HG03469 (cell line): ENCODE data around the gene SOWAHA.

Experiments
- ATAC-seq: cut with Tn5 transposase; IDR thresholded peaks from one replicate; pipeline ENCODE4 v1.9.1; 2021; ENCODE audit warnings: mild to moderate bottlenecking, moderate library complexity, moderate number of reproducible peaks; ENCODE audit not compliant: unreplicated experiment

Gene SOWAHA

DNA sequence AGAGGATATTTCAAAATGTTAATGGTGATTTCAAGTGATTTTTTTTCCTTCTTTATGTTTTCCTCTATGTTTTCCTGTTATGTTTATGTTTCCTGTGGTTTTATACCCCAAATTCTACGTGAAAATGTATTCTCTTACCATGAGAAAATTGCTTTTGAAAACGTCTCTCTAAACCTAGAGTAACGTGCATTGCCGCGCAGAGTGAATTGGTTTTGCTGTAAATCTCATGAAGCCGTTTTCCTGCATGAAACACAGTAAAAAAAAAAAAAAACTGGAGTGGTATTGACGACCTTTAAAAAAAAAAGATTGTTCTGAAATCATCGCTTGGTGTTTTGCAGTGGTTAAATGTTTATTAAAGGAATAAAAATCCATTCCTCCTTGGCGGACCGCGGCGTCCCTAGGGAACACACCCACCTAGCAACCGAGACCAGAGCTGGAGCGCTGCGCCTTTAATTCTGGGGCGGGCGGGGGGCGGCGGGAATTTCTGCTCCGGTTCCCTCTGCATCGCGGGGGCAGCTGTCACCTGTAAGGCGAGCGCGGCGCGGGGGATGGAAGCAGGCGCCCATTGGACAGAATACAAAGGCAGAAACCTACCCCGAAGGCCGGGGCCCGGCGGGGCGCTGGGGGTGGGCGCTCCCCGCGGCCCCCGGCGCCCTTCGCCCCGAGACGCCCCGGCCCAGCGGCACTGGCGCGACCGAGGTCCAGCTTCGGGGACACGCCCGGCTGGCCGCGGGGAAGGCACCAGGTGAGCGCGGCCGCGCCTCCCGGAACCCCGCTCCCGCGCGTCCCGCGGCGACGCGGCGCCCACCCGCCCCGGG, at the start of gene SOWAHA:
Gene SOWAHA, plus strand, starts transcription at position 522 of the 818 bp plus-strand sequence. CDS start 320 bp downstream, outside the sequence.
- ATAC-seq = no peak

DNA sequence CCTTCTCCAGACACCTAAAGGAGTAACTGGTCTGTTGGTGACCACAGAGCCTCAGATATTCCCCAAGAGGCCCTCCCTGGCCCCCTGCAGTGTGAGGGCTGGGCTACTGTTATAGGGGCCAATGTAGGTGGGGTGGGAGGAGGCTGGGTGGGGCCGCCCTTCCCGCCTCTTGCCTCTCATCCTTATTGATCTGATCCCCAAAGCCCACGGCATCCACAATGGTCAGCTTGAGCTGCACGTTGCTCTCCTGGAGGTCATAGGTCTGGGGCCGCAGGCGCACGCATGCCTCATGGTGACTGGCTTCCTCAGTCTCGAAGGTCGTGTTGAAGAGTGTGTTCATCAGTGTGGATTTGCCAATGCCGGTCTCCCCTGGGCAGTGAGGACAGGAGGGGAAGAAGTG, 49.1 kb upstream of the SOWAHA start:
- no peak for ATAC-seq

DNA sequence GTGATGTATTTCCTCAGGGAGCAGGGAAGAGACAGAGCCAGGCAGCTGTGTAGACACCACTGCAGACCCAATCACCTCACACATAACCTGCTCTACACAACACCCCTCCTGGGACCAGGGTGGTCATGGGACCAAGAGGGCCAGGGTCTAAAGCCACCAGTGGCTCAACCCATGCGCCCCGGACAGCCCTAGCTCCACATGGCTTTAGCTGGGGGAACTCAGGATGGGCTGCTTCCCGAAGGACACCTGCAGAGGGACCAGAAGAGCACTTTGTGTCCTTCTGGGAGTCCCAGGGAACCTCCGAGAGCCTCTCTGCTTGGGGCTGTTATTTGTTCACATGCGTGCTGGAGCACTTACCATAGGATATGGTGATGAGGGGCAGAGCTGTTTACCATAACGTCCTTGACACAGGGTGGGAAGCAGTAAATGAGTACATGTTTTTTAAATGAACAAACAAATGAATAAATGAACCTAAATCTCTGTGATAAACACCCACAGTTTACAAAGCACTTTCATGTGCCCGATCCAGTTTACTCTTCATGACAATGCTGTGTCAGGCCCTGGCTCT, 48.3 kb upstream of the SOWAHA start:
- no peak for ATAC-seq

DNA sequence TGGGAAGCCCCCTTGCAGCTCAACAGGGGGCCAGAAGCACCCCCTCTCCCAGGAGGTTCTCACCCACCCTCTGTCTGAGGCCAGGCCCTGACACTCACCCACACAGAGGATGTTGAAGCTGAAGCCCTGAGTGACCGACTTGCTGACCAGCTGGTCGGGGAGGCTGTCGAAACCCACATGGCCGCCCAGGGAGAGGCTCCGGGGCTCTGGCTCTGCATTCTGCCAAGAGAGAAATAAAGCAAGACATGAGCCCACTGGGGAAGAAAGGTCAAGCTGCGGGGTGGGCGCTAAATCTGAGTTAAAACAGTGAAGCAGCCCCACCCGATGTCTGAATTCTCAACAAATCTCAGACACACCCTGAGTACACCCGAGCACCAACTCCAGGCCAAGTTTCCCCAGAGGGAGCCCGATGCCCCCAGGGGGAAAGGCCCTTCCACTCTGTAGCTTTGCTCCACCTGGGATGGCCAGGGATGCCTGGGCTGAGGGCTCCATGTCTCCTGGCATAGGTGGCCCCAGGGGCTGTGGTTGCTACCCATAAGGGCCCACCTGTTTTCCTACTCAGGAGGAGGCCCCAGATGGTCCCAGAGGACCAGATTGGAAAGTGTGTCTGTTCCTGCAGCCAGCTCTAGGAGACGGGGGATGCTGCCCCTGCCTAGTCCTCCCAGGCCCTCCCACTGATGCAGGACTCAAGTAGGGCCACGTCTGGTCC, 47.6 kb upstream of the SOWAHA start:
- ATAC-seq = no peak

DNA sequence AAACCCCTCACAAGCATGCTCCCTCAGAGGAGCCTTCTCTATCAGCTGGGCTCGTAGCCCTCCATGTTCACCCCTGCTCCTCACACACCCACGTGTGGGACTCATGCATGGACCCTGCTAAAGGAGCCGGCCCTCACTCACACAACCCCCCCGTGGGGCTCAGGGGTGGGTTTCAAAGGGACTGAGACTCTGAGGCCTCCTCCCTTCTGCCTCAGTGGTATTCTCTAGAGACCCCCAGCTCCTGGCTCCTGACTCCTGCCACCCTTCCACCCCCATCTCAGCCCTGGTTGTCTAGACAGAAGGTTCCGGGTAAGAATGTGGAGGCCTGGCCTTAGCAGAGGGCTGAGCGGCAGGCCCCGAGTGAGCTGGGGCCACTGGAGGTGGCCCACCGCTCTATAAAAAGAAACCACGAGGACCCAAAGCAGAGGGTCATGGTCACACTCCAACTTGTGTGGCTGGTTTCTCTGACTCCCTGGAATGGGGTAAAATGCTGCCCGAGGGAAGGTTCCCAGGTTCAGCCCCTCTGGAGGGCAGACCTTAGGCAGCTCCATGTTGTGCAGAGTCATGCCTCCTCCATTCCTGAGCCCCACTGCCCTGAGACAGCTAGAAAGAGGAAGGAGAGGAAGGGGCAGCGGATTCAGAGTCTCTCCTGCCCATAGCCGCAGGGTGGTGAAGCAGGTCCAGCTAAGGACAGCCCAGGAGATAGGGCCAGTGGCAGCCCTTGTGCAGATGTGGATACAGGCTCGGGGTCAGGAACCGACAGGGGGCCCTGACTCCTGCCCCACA, 46.9 kb upstream of the SOWAHA start:
- ATAC-seq = no peak

DNA sequence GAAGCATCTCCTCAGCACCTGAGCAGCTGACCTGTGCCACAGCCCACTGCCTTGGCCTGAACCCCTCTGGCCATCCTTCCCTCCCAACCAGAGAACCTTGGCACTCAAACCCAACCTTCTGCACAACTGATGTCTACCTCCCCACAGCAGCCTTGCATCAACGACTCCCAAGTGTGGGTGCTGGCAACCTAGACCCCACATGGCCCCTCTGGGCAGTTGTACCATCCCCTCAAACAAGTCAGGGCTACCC, 46.4 kb upstream of the SOWAHA start:
- ATAC-seq = no peak

DNA sequence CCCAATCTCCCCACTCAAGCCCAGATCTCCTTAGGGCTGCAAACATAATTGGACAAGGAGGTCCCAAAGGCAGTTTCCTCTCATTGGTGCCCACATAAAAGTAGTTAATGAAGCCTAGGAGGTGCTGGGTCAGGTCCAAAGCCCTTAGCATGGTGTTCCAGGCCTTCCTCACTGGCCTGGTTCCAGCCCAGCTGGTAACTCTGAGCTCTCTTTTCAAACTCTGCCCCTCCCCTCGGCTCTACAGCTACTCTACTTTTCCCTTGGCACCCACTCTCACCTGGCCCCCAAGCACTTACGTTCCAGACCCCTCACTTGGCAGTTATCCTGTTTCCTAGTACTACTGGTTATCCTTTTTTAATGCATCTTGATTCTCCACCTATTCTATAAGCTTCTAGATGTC, 46.0 kb upstream of the SOWAHA start:
- no peak for ATAC-seq

DNA sequence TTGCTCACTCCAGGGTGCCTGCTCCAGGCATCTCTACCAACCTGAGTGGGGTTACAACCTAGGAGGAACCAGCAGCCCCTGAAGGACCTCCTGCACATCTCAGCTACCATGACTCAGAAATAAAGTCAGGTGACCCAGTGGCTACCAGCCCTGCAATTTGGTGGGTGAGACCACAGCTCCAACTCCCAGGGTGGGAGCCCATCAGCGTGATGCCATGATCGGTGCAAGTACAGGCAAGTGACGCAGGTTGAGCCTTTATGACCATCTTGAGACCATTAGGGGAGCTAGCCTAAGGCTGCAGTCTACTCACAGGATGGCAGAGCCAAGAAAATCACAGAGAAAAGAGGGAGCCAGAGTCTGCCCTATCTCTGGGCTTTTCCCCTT, 44.6 kb upstream of the SOWAHA start:
- no peak for ATAC-seq

DNA sequence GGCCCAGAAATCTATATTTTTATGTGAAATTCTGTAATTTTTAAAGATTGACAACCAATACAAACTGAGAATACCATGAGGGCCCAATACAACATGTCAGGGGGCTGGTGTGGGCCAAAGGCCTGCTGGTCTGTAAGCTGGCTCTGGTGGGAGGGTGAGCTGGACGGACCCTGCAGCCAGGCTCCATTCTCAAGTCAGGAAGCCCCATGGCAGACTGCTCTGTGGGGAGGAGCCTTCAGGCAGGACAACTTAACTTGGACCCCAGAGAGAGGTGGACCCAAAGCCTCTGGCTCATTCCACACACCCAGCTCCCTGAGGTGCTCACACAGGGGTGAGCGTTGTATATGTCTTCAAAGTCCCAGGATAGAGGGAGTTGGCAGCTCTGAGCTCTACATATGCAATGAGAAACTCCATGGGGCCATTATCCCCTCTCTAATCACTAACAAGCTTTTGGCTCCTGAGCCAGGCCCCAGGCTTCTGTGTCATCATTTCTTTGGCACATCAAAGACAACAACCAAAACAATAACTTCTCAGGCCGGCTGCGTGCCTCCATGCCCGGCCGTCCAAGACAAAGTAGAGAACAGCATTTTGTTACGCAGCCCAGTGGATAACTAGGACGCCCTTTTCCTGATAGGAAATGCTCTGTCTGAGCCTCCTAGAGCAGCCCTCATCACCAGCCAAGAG, 42.5 kb upstream of the SOWAHA start:
- ATAC-seq = no peak

DNA sequence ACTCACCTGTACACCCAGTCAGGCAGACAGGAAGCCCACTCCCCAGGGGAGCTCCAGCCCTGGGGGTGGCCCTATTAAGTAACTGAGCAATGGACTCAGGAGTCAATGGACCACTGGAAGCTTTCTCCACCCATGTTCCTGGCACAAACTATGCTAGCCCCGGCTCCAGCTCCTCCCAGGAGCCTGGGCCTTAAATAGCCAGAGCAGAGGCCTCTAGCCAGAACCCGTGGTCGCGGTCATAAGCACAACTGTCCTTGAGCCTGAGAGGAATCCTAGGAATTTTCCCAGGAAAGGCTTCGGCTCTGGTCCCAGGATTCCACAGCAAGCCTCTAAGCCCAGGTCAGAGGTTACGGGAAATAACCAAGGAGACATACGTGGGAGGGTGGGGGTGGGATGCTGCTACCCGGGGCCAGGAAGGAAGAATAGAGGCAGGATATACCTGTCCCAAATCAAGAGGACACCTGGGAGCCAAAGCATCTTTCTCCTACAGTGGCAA, 41.6 kb upstream of the SOWAHA start:
- ATAC-seq = no peak

DNA sequence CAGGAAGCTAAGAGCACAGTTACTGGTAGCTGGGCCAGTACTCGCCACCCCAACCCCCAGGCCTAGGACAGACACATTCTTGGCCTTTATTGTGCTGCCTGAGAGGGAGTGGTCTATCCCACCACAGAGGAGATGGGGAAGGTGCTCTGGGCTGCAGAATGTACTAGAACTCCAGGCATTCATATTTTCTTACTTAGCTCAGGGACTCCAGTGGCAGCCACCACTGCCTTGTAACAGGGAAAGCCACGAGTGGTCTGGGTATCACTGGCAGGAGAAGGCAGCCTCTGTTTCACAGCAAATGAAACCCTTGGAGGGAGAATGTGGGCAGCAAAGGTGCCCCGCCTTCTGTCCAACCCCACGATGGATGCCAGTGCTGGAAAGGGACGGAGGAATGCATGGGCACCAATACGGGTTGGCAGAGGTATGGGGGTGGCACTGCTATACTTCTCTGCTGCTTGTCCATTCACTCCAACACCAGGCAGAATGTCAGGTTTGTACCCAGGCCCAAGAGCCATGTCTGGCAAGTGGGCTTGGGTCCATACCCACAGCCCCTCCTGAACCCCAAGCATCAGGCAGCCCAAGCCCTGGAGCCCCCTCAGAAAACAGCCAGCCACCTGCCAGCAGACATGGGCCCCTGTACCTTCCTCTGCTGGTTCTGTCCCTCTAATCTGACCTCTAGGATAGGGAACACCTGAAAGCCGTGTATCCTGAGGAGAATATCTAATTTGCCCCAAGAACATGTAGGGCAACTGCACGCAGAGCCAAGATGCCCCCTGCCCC, 40.6 kb upstream of the SOWAHA start:
- no peak for ATAC-seq

DNA sequence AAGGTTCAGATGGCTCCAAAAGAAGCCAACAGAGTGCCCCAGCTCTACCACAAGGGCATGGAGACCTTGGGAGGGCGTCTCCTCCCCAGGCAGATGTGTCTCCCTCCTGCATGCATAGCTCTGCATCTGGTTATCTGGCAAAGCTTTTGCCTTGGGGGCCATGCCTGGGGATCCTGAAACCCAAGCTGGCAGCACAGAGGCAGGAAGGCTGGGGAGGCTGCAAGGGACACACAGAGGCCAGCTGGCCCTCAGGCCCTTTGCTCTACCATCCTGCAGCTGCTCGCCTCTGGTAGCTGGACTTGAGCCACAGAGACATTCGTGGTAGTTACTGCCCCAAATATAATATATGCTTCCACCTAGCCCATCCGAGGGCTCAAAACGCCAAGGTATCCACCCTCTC, 40.0 kb upstream of the SOWAHA start:
- ATAC-seq = no peak

DNA sequence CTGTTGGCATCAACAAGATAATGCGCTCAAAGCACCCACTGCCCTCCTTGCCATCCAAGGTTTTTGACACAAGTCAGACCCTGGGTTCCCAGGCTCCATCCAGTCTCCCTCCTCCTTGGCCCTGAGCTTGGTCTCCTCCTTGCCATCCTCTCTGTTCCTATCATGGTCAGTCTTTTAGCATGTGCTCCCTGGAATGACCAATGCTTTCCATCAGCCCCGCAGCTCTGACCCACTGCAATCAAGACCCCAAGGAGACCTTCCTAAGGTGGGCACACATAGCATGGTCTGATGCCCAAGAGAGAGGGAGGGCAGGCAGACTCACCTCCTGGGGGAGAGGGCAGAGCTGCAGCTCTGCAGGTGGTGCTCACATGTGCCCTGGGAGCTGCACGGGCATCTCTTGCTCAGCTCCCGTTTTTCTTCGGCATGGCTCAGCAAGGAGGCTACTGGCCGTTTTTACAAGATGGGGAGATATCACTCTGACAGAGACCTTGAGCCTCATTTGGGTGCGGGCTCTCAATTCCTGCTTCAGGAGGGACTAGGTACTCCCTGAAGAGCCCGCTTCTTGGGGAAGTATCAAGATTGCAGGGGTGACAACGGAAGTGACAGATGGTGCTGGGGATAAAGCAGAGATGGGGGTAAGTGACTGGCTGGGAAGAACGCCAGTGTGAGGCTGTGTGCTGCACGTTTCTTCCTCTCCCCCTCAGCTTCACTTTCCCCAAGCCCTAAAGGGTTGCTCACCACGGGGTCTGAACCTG, 39.3 kb upstream of the SOWAHA start:
- ATAC-seq = no peak

DNA sequence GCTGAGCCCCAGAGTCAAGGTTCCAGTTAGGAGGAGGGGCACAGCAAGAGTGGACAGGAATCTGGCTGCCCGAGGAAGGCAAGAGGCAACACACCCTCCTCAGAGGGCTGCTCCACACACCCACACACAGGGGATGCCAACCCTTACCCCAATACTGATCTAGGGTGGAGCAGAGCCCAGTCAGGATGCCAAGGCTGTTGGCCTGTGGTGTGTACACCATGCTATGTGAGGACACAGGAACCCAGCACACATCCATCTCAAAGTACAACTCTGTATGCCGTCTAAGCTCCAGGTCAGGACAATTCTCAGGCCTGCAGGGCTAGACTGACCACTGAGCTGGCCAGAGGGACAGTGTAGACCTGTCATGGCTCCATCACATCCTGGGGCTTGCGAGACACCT, 38.7 kb upstream of the SOWAHA start:
- ATAC-seq = no peak

DNA sequence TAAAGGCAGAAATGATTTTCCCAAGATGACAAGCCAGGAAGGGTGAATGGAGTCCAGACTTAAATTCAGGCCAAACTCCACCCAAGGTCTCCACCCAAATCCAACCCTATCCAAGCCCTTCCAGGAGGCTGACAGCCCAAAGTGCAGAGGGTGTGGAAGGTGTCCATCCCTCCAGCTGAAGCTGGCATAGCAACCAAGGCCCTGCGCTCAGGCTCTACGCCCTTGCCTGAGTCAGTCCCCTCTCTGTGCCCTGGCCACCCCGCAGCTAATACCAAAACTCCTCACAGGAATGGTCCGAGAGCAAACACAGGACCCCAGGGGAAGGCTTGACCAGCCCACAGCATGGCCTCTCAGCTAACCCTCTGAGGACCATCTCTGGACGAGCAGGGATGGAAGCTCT, 38.2 kb upstream of the SOWAHA start:
- no peak for ATAC-seq

DNA sequence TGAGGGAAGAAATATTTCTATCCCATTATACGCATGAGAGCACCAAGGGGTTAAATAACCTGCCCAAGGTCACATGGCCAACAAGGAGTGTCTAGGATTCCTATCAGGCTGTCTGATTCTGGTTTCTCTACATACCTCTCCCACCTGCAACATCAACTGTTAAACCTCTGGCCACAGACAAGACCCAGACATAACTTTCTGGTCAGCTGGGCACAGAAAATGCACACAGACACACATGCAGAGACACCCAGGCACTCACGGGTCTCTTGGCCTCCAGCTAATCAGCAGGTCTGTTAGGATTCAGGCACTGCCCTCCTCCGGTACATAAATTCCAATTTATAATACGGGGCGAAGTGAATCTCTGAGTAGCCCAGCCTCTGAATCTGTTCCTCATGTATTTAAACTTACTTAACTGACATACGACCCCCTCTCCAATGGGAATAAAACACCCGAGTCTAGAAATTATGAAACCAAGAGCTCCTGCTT, 37.6 kb upstream of the SOWAHA start:
- no peak for ATAC-seq

DNA sequence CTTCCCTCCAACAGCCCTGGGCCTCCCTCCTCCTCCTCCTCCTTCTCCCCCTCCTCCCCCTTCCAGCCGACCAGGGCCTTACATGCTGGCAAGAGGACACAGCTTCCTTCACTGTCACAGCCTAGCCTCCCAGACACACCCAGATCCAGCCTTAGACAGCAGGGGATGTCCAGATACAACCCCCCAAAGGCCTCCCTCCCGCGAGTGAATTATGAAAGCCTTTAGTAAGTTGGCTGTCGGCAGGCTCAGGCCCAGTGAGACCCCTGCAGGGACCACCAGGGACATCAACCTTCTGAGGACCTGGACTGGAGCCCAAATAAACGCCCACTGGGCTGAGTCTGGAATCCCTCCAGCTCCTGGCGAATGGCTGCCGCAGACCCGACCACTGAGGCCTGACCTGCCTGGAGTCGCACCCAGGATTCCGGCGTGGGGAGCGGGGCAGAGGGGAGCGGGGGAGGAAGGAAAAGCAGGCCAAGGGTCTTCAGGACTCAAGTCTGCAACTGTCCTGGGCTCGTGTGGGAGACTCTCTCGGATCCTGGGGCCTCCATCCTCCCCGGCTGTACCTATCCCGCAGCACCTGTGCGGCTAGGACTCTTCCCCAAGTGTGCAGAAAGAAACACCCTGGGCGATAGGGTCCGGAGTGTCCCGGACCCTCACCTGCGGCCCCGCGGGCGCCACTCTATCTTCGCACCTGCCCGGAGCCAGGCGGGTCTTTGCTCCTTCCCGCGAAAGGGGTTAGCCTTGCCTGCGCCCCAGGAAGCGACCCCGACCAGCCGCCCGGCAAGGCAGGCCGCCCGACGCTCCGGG, 36.8 kb upstream of the SOWAHA start:
- ATAC-seq = no peak

DNA sequence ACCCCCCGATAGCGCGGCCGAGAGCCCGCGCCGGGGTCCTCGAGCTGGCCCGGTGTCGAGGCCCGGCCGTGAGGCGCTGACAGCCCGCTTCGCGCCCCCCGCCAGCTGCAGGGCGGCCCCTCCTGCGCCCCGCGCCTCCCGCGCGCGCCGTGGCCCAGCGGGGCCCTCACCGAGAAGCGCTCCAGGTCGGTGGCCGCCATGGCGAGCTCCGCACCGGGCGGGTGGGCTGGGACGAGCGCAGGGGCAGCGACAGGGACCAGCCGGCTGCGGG, 36.2 kb upstream of the SOWAHA start:
- ATAC-seq = no peak
